ENCODE results near the gene MTA3.

DNA sequence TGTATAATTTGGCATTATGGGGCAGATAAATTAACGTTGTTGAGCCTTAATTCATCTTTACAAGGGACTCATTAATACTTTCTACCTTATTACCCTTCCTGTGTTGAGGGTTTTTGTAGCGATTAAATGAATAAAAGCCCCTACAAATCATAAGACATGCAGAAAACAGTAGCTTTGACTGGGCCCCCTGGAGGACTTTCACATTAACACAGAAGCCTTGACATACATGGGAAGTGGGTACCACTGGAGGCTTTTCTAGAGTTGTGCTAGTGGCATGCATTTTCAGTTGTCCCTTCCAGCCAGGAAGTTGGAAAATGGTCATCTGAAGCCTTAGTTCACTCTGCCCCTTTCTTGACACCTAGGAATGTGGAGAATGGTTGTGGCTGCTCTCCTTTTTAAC lies 30.2 kb downstream of the MTA3 start:
- TF ChIP-seq YY1 (IDR thresholded peaks at IDR 0.05; ENCODE audit: insufficient read depth, insufficient read length) (no peak), ZNF274 (IDR thresholded peaks at IDR 0.05; ENCODE audit: low read depth, low read length) (no peak), SUZ12 (IDR thresholded peaks at IDR 0.05; ENCODE audit: extremely low read depth, insufficient read depth, insufficient read length) (no peak)
